Tibial artery (tissue), 4 donors: ENCODE measurements around the gene CARS1.

Source experiments
- DNase-seq, 2 donors: peaks; one replicate each; pipeline ENCODE4 v3.0.0-alpha.2; 2019
- H3K27ac ChIP-seq, 2 donors: fragments of 200-600 bp; sonication (generic) in 1 of 2; 1 replicate in 1 of 2; 2 replicates in 1 of 2; pipeline ENCODE4 v1.5.1; 2018 to 2019; ENCODE audit warnings: mild to moderate bottlenecking in 1 of 2
- H3K27me3 ChIP-seq, 2 donors: fragments of 200-600 bp; sonication (generic) in 1 of 2; one replicate each; pipeline versions ENCODE4 v1.5.1 to v1.6.0; 2016 to 2019
- H3K36me3 ChIP-seq, 3 donors: fragments of 200-600 bp; sonication (generic) in 2 of 3; one replicate each; pipeline ENCODE4 v1.5.1; 2016 to 2019; ENCODE audit warnings: mild to moderate bottlenecking in 2 of 3
- H3K4me1 ChIP-seq, 4 donors: fragments of 200-600 bp; sonication (generic) in 2 of 4; 1 replicate in 3 of 4; 2 replicates in 1 of 4; pipeline ENCODE4 v1.5.1; 2016 to 2019
- H3K4me3 ChIP-seq, 2 donors: fragments of 200-600 bp; sonication (generic) in 1 of 2; 1 replicate in 1 of 2; 2 replicates in 1 of 2; pipeline ENCODE4 v1.5.1; 2018 to 2019; ENCODE audit warnings: mild to moderate bottlenecking in 2 of 2
- H3K9me3 ChIP-seq, 3 donors: fragments of 200-600 bp; sonication (generic) in 1 of 3; one replicate each; pipeline ENCODE4 v1.5.1; 2016 to 2019
- intact Hi-C: fragments of 100-400 bp; cut with DNase I; formaldehyde crosslinking; loops from one replicate; pipeline ENCODE4 v1.15.0; 2023; ENCODE audit warnings: low total_unique reads
- TF ChIP-seq, protein P1 (sequence below), 2 experiments: fragments of 200-600 bp in 1 of 2; fragments of 450-650 bp in 1 of 2; IDR thresholded peaks; one replicate each; pipeline ENCODE4 v1.5.1; 2017 to 2019; ENCODE audit warnings: antibody characterized with exemption in 2 of 2, mild to moderate bottlenecking in 1 of 2, moderate library complexity in 1 of 2

Gene CARS1

DNA sequence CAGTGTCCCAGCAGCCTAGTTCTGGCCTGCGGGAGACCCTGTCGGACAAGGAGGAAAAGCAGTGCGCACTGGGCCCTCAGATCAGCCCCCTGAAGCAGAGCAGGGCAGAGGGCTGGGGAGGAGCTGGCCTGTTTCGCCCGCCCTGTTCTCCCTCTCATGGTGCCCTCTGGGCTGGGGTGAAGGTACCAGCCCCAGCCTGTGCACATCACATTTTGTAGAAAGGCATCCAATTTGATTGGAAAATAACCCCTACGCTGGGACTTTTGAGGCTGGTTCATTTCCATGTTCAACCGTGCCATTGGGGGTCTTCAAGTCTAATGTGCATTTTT lies 64.3 kb downstream of the CARS1 start:
- H3K27ac ChIP-seq, result no peak overlapping the region
- peaks cover 0 to 39% (median 33%) of the 10 kb centered on the region in 4 donors for H3K4me1 ChIP-seq
- no peaks in the 10 kb centered on the region for H3K36me3 ChIP-seq
- DNase-seq, result no peak
- intact Hi-C loops, result no loop called here
- TF ChIP-seq, protein P1, sequence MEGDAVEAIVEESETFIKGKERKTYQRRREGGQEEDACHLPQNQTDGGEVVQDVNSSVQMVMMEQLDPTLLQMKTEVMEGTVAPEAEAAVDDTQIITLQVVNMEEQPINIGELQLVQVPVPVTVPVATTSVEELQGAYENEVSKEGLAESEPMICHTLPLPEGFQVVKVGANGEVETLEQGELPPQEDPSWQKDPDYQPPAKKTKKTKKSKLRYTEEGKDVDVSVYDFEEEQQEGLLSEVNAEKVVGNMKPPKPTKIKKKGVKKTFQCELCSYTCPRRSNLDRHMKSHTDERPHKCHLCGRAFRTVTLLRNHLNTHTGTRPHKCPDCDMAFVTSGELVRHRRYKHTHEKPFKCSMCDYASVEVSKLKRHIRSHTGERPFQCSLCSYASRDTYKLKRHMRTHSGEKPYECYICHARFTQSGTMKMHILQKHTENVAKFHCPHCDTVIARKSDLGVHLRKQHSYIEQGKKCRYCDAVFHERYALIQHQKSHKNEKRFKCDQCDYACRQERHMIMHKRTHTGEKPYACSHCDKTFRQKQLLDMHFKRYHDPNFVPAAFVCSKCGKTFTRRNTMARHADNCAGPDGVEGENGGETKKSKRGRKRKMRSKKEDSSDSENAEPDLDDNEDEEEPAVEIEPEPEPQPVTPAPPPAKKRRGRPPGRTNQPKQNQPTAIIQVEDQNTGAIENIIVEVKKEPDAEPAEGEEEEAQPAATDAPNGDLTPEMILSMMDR (IDR thresholded peaks at IDR 0.05), result no peak
- H3K4me3 ChIP-seq, result peak overlapping the region; percentile 81 to 89
- H3K27me3 ChIP-seq, result no peaks in the 10 kb centered on the region
- H3K9me3 ChIP-seq, result no peaks in the 10 kb centered on the region

- TF ChIP-seq, protein P1 (IDR thresholded peaks at IDR 0.05), result peak in 1 of 2 experiments; percentile 7
- Histone ChIP-seq H3K4me1 (peaks cover 0 to 44% (median 36%) of the 10 kb centered on the region in 4 donors), H3K27ac (peak within 1 kb of the TSS; percentile 90 to 95), H3K9me3 (no peaks in the 10 kb centered on the region), H3K4me3 (peak within 1 kb of the TSS; percentile 81 to 89), H3K27me3 (no peaks in the 10 kb centered on the region), H3K36me3 (no peaks in the 10 kb centered on the region)
- DNase-seq, result peak; percentile 96 to 97
- intact Hi-C loops, result no loop called here
Measured at GRCh38 chr11:2992234-2992996, 64.8 kb downstream of the CARS1 start, which contains the start of gene NAP1L4. Gene NAP1L4 (minus strand): TSS chr11:2992329. CDS start chr11:2979220, 13,109 bp downstream.

DNA sequence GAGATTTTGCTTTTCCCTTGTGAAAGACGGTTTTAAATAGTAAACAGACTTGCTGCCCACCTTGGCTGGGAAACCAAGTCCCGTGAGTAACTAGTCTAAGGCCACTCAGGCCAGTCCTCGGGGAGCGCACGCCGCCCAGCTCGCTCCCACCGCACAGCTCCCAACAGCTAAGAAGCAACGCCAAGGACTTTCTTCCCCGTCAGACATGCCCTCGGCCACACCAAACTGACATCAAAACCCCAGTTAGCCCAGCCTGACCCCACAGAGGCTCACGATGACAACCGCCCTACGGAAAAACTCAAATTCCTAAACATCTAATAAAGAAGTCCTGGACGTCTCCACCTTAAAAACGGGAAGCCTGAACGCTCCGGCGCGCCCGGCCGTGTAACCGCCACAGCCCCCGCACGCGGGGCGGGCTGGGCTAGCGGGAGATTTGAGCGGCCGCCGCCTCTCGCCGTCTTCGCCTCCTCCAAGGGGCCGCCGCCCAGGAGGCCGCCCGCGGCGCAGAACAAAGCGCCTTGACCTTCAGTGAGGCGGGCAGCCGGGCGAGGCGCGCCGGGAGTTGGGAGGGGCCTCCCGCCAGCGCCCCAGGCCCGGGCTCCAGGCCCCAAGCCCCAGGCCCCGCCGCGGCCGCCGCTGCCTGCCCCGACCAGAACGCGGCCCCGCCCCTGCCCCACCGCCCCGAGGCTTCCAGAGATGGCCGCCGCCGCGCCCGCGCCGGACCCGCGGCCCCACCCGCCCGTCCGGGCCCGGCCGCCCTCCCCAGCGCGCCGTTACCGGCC lies 65.6 kb downstream of the CARS1 start:
- TF ChIP-seq, protein P1 (IDR thresholded peaks at IDR 0.05), result no peak
- H3K27ac ChIP-seq, result peak overlapping the region; percentile 90 to 95
- peak overlapping the region; percentile 81 to 89 for H3K4me3 ChIP-seq
- intact Hi-C loops, result no loop called here
- no peak for DNase-seq
- H3K9me3 ChIP-seq, result no peaks in the 10 kb centered on the region
- peaks cover 0 to 51% (median 38%) of the 10 kb centered on the region in 4 donors for H3K4me1 ChIP-seq
- H3K27me3 ChIP-seq, result no peaks in the 10 kb centered on the region
- H3K36me3 ChIP-seq, result no peaks in the 10 kb centered on the region

- no peaks in the 10 kb centered on the region for H3K36me3 ChIP-seq
- TF ChIP-seq, protein P1 (IDR thresholded peaks at IDR 0.05), result no peak
- intact Hi-C loops, result no loop called here
- H3K4me3 ChIP-seq, result peak overlapping the region; percentile 81 to 89
- H3K27me3 ChIP-seq, result no peaks in the 10 kb centered on the region
- peak overlapping the region; percentile 90 to 95 for H3K27ac ChIP-seq
- H3K9me3 ChIP-seq, result no peaks in the 10 kb centered on the region
- DNase-seq, result no peak
- peaks cover 0 to 53% (median 39%) of the 10 kb centered on the region in 4 donors for H3K4me1 ChIP-seq
Measured at GRCh38 chr11:2990617-2991451, 66.4 kb downstream of the CARS1 start.

GRCh38 chr11:2989551-2989950 lies 67.7 kb downstream of the CARS1 start:
- no peaks in the 10 kb centered on the region for H3K27me3 ChIP-seq
- H3K36me3 ChIP-seq, result no peaks in the 10 kb centered on the region
- TF ChIP-seq, protein P1 (IDR thresholded peaks at IDR 0.05), result no peak
- peaks cover 0 to 55% (median 41%) of the 10 kb centered on the region in 4 donors for H3K4me1 ChIP-seq
- no peak overlapping the region for H3K27ac ChIP-seq
- intact Hi-C loops, result no loop called here
- H3K4me3 ChIP-seq, result no peak overlapping the region
- no peaks in the 10 kb centered on the region for H3K9me3 ChIP-seq
- no peak for DNase-seq
